Measurements from ENCODE around the gene PDE8A. TPM values are rescaled to one million over a fixed set of nuclear protein-coding genes. Genes with fewer than 3 reads are reported as not detected.

The PDE8A gene
- total and polyA plus RNA-seq, 2 donors (not counting 3 experiments of a cell fraction or from before 2014, with no cell fraction given), result 21.3 to 45.7 TPM

GRCh38 chr15:85024003-85024402, 42.3 kb downstream of the PDE8A start:
- TF ChIP-seq JUN (IDR thresholded peaks at IDR 0.05; ENCODE audit: borderline replicate concordance, insufficient read depth, insufficient read length, low read depth) (no peak), POLR2AphosphoS5 (IDR thresholded peaks at IDR 0.05; ENCODE audit: insufficient read depth, low read depth, low read length) (no peak), MYC (IDR thresholded peaks at IDR 0.05; ENCODE audit: low read depth, low read length) (no peak), GATA2 (IDR thresholded peaks at IDR 0.05; ENCODE audit: insufficient read depth, insufficient read length, low read depth, low read length) (no peak), FOS (IDR thresholded peaks at IDR 0.05; ENCODE audit: borderline replicate concordance, insufficient read depth, low read length) (no peak), EZH2 (IDR thresholded peaks at IDR 0.05; ENCODE audit: borderline replicate concordance, low read depth, low read length, severe bottlenecking) (no peak), POLR2A (IDR thresholded peaks at IDR 0.05; ENCODE audit: low read depth, low read length) (no peak)
- TF ChIP-seq, protein P1, sequence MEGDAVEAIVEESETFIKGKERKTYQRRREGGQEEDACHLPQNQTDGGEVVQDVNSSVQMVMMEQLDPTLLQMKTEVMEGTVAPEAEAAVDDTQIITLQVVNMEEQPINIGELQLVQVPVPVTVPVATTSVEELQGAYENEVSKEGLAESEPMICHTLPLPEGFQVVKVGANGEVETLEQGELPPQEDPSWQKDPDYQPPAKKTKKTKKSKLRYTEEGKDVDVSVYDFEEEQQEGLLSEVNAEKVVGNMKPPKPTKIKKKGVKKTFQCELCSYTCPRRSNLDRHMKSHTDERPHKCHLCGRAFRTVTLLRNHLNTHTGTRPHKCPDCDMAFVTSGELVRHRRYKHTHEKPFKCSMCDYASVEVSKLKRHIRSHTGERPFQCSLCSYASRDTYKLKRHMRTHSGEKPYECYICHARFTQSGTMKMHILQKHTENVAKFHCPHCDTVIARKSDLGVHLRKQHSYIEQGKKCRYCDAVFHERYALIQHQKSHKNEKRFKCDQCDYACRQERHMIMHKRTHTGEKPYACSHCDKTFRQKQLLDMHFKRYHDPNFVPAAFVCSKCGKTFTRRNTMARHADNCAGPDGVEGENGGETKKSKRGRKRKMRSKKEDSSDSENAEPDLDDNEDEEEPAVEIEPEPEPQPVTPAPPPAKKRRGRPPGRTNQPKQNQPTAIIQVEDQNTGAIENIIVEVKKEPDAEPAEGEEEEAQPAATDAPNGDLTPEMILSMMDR (IDR thresholded peaks at IDR 0.05; ENCODE audit: extremely low read depth in 1 of 2, insufficient read depth in 1 of 2, low read depth in 1 of 2, low read length in 2 of 2), result no peak
- TF ChIP-seq, protein P2, sequence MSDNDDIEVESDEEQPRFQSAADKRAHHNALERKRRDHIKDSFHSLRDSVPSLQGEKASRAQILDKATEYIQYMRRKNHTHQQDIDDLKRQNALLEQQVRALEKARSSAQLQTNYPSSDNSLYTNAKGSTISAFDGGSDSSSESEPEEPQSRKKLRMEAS (IDR thresholded peaks at IDR 0.05; ENCODE audit: insufficient read depth, insufficient read length), result no peak

More at GRCh38 chr15:85024003-85024402, 42.3 kb downstream of the PDE8A start:
- ChIA-PET CTCF (interaction anchor here (0.6 to 2.2 kb wide), 4 partner anchors 9 to 27 kb away, joined by 3 to 6 read pairs (median 4); no protein-coding TSS in a partner anchor), POLR2A (no interaction called here)
- H3K4me2 ChIP-seq (ENCODE audit: insufficient read depth, low read length), result no peak overlapping the region
- peaks cover 13% of the 10 kb centered on the region for H3K4me1 ChIP-seq (ENCODE audit: control insufficient read depth, extremely low read depth, insufficient read depth, low read length)
- H3K27ac ChIP-seq (ENCODE audit: insufficient read depth, low read depth, low read length), result no peak overlapping the region
- no peaks in the 10 kb centered on the region for H3K9me3 ChIP-seq (replicated peaks; ENCODE audit: control insufficient read depth, insufficient read depth, low read length)
- DNase-seq (ENCODE audit: low read depth, low spot score), result no peak
- no peak overlapping the region for H2AFZ ChIP-seq (ENCODE audit: low read depth, low read length)
- H3K36me3 ChIP-seq (ENCODE audit: control insufficient read depth in 2 of 2, extremely low read depth in 1 of 2, insufficient read depth in 2 of 2, low read length in 2 of 2), result no peaks in the 10 kb centered on the region
- dilution Hi-C loops (cut with MboI; ENCODE audit: extremely low pct_ligation_motif_present, low sequenced_read_pairs), result no loop called here
- BruUV-seq (replicated peaks), result no TSS peak
- intact Hi-C loops (cut with micrococcal nuclease), result no loop called here
- no peak for FAIRE-seq
- H3K9ac ChIP-seq (replicated peaks; ENCODE audit: extremely low read depth, insufficient read depth, low read length), result no peak overlapping the region
- no peaks in the 10 kb centered on the region for H3K9me1 ChIP-seq (replicated peaks; ENCODE audit: control insufficient read depth, extremely low read depth, insufficient read depth, low read length)
- H3K79me2 ChIP-seq (ENCODE audit: control insufficient read depth, insufficient read depth, low read length), result peaks cover 46% of the 10 kb centered on the region
- no peaks in the 10 kb centered on the region for H4K20me1 ChIP-seq (replicated peaks; ENCODE audit: control insufficient read depth, extremely low read depth, insufficient read depth, low read length)
- H3K4me3 ChIP-seq (replicated peaks in 1 of 3; ENCODE audit: insufficient read depth in 1 of 3, low read depth in 1 of 3, low read length in 3 of 3), result no peak overlapping the region
- H3K27me3 ChIP-seq (ENCODE audit: control insufficient read depth in 2 of 2, insufficient read depth in 2 of 2, low read length in 2 of 2), result no peaks in the 10 kb centered on the region
